HG03025 (cell line): ENCODE measurements around the gene LIX1.

Source experiments
- ATAC-seq: cut with Tn5 transposase; IDR thresholded peaks from one replicate; pipeline ENCODE4 v1.9.1; 2021; ENCODE audit warnings: mild to moderate bottlenecking, moderate library complexity; ENCODE audit not compliant: unreplicated experiment, low FRiP score

LIX1 gene

GRCh38 chr5:97078958-97079743, 63.3 kb downstream of the LIX1 start:
- no peak for ATAC-seq

DNA sequence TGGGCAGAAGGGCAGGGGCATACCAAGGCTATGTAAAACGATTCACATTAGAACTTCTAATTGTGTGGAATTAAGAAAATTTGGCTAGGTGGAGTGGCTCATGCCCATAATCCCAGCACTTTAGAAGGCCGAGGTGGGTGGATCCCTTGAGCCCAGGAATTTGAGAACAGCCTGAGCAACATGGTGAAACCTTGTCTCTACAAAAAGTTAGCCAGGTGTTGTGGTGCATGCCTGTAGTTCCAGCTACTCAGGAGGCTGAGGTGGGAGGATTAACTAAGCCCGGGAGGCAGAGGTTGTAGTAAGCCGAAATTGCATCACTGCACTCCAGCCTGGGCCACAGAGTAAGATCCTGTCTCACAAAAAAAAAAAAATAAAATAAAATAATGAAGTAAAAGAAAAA, 65.2 kb downstream of the LIX1 start:
- no peak for ATAC-seq

DNA sequence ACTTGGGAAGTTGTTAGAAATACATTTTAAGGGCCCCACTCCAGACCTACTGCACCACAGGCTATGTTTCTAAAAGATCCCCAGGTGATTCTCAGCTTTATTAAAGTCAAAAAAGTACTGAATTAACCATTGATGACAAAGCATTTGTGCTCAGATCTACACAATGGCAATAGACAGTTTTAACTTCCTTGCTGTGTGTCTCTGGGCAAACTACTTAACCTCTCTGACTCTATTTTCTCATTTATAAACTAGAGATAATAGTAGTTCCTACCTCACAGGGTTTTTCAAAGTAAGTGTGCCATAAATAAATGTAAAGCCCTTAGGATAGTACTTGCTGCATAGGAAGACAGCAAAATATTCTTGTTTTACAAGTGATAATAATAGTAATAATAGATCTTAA, 66.3 kb downstream of the LIX1 start:
- no peak for ATAC-seq

DNA sequence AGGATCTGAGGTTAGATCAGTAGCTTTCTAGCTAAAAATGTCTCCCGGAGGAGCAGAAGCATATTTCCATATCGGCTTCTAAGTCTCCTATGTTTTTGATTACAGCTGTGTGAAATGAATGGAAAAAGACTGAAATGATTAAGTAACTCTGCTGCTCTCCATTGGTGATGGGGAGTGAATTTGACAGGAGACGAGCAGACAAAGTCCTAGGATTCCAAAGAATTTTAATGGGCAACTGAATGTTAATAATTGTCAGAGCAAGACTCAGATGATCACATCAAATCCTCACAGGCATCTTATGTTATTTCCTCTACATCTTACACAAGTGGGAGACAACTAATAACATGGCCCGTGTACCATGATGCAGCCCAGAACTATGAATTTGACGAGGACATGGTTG, 66.8 kb downstream of the LIX1 start:
- no peak for ATAC-seq

DNA sequence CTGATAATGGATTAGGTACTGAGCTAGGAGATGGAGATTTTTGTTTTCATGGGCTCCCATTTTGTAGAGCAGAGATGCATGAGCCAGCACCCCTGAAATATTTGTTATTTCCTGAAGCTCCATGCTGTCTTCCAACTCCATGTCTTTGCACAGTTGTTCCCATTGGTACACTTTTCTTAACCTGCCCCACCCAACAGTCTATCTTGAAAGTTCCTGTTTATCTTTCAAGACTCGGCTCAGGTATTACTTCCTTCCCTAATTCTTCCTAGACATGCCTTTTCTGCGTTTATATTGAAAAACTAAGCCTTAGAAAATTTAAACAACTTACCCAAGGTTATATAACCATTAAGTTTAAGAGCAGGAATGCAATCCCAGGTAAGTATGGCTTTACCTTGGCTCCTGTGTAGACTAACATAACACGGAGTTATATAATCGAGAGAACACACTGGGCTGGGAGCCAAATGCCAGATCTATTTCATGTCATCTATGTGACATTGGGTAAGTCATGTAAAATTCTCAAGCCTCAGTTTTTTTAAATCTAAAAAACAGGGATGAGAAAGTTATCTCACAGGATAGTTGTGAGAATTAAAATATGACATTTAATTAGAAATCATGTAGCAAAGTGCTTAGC, 67.4 kb downstream of the LIX1 start:
- no peak for ATAC-seq

- ATAC-seq, result no peak
Measured at GRCh38 chr5:97073420-97073819, 69.0 kb downstream of the LIX1 start.

- no peak for ATAC-seq
Measured at GRCh38 chr5:97072696-97073095, 69.7 kb downstream of the LIX1 start.

DNA sequence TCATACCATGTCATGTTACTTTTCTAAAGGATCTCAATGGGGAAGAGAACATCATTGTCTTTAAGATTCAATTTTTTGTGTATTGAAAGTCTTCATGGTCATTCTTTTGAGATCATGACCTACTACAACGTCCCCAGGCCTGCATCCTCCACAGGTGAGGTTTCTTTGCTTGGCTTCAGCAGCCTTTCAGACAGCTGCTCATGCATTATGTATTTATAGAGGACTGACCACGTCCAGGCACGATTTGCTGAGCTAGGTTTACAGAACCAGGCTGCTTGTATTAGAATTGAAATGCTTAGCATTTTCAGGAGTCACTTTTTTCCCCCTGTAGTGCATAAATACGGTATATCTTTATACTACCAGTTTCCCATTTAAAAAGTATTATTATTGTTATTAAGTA, 70.4 kb downstream of the LIX1 start:
- ATAC-seq, result no peak

DNA sequence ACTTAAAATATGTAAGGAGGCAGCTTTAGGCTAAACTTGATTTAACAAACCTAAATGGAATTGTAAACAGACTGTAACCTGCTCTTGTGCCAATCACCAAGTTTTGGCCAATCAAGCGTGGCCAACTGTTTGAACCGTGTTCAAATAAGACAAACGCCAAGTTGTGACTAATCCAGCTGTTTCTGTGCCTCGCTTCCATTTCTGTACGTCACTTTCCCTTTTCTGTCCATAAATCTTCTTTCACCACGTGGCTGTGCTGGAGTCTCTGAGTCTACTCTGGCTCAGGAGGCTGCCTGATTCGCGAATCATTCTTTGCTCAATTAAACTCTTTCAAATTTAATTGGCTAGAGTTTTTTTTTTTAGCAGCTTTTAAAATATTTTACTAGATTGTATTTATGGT, 71.3 kb downstream of the LIX1 start:
- ATAC-seq, result no peak

- ATAC-seq, result no peak
Measured at GRCh38 chr5:97070234-97070633, 72.2 kb downstream of the LIX1 start.

DNA sequence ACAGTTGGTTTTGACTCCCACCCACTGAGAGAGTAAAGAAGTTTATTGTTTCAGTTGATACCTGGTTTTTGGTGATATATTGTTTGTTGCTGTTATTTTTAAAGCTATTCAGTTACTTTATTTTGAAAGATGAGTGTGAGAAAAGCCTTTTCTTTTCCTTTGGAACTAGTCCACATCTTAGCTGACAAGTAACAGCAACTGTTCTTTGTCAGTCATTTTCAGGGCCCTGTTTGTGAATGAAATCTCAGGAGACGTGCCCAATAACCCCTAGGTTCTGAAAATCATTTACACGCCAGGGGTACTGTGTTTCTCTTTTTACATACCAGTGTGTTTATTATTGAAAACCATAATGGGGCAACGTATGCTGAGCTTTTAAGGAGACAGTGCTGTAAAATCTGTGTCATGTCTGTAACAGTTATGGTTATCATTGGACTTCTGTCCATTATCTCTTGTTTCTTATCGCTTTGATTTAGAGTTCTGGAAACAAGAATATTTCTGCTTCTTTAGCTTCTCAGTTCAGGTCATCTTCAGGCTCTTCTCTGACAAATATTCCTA, 75.0 kb downstream of the LIX1 start:
- no peak for ATAC-seq

DNA sequence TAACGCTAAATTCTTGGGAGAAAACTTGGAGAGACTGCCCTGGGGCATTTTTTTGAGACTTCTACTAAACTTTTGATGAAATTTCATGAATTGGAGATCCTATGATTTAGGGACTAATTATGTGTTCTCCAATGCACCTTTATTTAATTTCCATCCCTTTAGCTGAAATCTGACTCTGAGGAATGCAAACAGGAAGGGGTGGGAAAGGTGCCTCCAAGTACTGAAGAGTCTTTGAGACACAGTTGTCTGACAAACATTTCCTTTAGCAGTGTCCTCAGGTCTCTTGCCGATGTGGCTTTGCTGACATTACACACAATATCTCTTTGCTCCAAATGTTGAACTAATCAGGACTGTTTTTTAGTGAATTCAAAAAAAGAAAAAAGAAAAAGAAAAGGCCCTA, 76.9 kb downstream of the LIX1 start:
- no peak for ATAC-seq

GRCh38 chr5:97063251-97063650, 79.2 kb downstream of the LIX1 start:
- no peak for ATAC-seq

- ATAC-seq, result no peak
Measured at GRCh38 chr5:97062046-97062445, 80.4 kb downstream of the LIX1 start.

- no peak for ATAC-seq
Measured at GRCh38 chr5:97056263-97056662, 86.1 kb downstream of the LIX1 start.

DNA sequence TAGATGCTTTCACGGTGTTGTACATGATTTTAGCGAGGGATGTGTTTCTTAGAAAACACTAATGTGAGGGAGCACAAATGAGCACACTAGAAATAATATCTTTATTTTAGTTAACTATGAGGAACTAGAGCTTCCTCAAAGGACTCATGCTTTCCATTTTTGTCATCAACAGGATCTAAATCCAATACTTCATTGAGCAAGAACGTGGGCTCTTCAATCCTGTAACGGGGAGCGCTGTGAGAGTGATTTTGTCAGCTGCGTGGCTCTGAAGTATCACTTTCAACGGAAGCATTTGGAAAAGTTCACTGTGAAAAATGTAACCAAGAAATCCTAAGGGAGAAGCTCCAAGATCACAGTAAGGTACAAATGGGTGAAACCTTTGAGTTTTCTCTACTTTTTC, 93.2 kb downstream of the LIX1 start:
- no peak for ATAC-seq

GRCh38 chr5:97047076-97047475, 95.3 kb downstream of the LIX1 start:
- ATAC-seq, result no peak

GRCh38 chr5:97046270-97046982, 96.0 kb downstream of the LIX1 start:
- ATAC-seq, result no peak

GRCh38 chr5:97044052-97044451, 98.4 kb downstream of the LIX1 start:
- ATAC-seq, result no peak

- no peak for ATAC-seq
Measured at GRCh38 chr5:97043511-97043910, 98.9 kb downstream of the LIX1 start.

- ATAC-seq, result no peak
Measured at GRCh38 chr5:97042996-97043395, 99.4 kb downstream of the LIX1 start.
